Osteocyte (in vitro differentiated cells): Measurements from ENCODE around the gene SERPINI1. TPM values are rescaled to one million over a fixed set of nuclear protein-coding genes. Genes with fewer than 3 reads are reported as not detected.

Experiments used
- DNase-seq: peaks from one replicate; pipeline ENCODE4 v3.0.0; 2021; ENCODE audit warnings: mixed read lengths; ENCODE audit not compliant: unreplicated experiment; ENCODE audit errors: extremely low spot score
- H3K27ac Mint-ChIP-seq: one replicate; pipeline ENCODE4 v1.8.0; 2021; ENCODE audit warnings: mild to moderate bottlenecking, mixed read lengths; ENCODE audit not compliant: unreplicated experiment
- H3K27me3 Mint-ChIP-seq: one replicate; pipeline ENCODE4 v1.8.0; 2021; ENCODE audit warnings: mixed read lengths; ENCODE audit not compliant: unreplicated experiment
- H3K36me3 Mint-ChIP-seq: one replicate; pipeline ENCODE4 v1.8.0; 2021; ENCODE audit warnings: mixed read lengths; ENCODE audit not compliant: unreplicated experiment
- H3K4me1 Mint-ChIP-seq: one replicate; pipeline ENCODE4 v1.8.0; 2021; ENCODE audit warnings: mixed read lengths; ENCODE audit not compliant: unreplicated experiment
- H3K4me3 Mint-ChIP-seq: one replicate; pipeline ENCODE4 v1.8.0; 2021; ENCODE audit warnings: mild to moderate bottlenecking, moderate library complexity, mixed read lengths; ENCODE audit not compliant: unreplicated experiment
- H3K9me3 Mint-ChIP-seq: one replicate; pipeline ENCODE4 v1.8.0; 2021; ENCODE audit warnings: mixed read lengths; ENCODE audit not compliant: unreplicated experiment
- CTCF ChIP-seq: fragments of 200-600 bp; sonication (generic); IDR thresholded peaks from 2 replicates; pipeline ENCODE4 v1.5.0; 2021; ENCODE audit warnings: antibody characterized with exemption, mild to moderate bottlenecking, moderate library complexity
- total RNA-seq: library from RNA; stranded (reverse); gene quantifications from 2 replicates; pipeline ENCODE4 v1.2.1, GENCODE V29; 2021

SERPINI1 gene
- total RNA-seq, 1 donor from 2014 or later: 0.35 TPM

GRCh38 chr3:167723872-167724271 lies 11.6 kb upstream of the SERPINI1 start:
- peaks cover 8% of the 10 kb centered on the region for H3K36me3 Mint-ChIP-seq
- H3K27ac Mint-ChIP-seq: no peak overlapping the region
- no peaks in the 10 kb centered on the region for H3K27me3 Mint-ChIP-seq
- peaks cover 7% of the 10 kb centered on the region for H3K4me1 Mint-ChIP-seq
- H3K9me3 Mint-ChIP-seq: no peaks in the 10 kb centered on the region
- no peak overlapping the region for H3K4me3 Mint-ChIP-seq
- DNase-seq: no peak
- no peak for TF ChIP-seq CTCF

GRCh38 chr3:167728176-167728575 lies 7.3 kb upstream of the SERPINI1 start:
- Mint-ChIP-seq H3K4me3 (no peak overlapping the region), H3K9me3 (no peaks in the 10 kb centered on the region), H3K36me3 (no peaks in the 10 kb centered on the region), H3K4me1 (peaks cover 9% of the 10 kb centered on the region), H3K27ac (no peak overlapping the region), H3K27me3 (no peaks in the 10 kb centered on the region)
- DNase-seq: no peak
- TF ChIP-seq CTCF: no peak

GRCh38 chr3:167728632-167729323 lies 6.7 kb upstream of the SERPINI1 start:
- DNase-seq: no peak
- no peaks in the 10 kb centered on the region for H3K27me3 Mint-ChIP-seq
- no peak overlapping the region for H3K4me3 Mint-ChIP-seq
- peaks cover 9% of the 10 kb centered on the region for H3K4me1 Mint-ChIP-seq
- no peaks in the 10 kb centered on the region for H3K9me3 Mint-ChIP-seq
- H3K36me3 Mint-ChIP-seq: no peaks in the 10 kb centered on the region
- no peak overlapping the region for H3K27ac Mint-ChIP-seq
- TF ChIP-seq CTCF: no peak

- Mint-ChIP-seq H3K4me3 (no peak overlapping the region), H3K4me1 (peaks cover 9% of the 10 kb centered on the region), H3K36me3 (no peaks in the 10 kb centered on the region), H3K9me3 (no peaks in the 10 kb centered on the region), H3K27me3 (no peaks in the 10 kb centered on the region), H3K27ac (no peak overlapping the region)
- TF ChIP-seq CTCF: no peak
- DNase-seq: no peak
Measured at GRCh38 chr3:167729591-167729990, 5.9 kb upstream of the SERPINI1 start.

- Mint-ChIP-seq H3K27ac (no peak overlapping the region), H3K9me3 (no peaks in the 10 kb centered on the region), H3K36me3 (no peaks in the 10 kb centered on the region), H3K4me1 (peaks cover 9% of the 10 kb centered on the region), H3K4me3 (no peak overlapping the region), H3K27me3 (peaks cover 1% of the 10 kb centered on the region)
- no peak for DNase-seq
- no peak for TF ChIP-seq CTCF
Measured at GRCh38 chr3:167731393-167731792, 4.1 kb upstream of the SERPINI1 start.
